Middle frontal gyrus (tissue), 1 donor: ENCODE results near the gene RILPL2.
"Not testable (repeated sequence)": the region's sequence is repeated elsewhere in the genome, so short reads cannot be mapped to it uniquely, and the experiment has no call there.

Experiments
- DNase-seq: peaks from one replicate; pipeline ENCODE4 v3.0.0-alpha.2; 2015; ENCODE audit warnings: low spot score; ENCODE audit errors: extremely low spot score

RILPL2 gene

GRCh38 chr12:123450636-123451035, 14.2 kb upstream of the RILPL2 start:
- no peak for DNase-seq

- no peak for DNase-seq
Measured at GRCh38 chr12:123449856-123450255, 13.4 kb upstream of the RILPL2 start.

DNA sequence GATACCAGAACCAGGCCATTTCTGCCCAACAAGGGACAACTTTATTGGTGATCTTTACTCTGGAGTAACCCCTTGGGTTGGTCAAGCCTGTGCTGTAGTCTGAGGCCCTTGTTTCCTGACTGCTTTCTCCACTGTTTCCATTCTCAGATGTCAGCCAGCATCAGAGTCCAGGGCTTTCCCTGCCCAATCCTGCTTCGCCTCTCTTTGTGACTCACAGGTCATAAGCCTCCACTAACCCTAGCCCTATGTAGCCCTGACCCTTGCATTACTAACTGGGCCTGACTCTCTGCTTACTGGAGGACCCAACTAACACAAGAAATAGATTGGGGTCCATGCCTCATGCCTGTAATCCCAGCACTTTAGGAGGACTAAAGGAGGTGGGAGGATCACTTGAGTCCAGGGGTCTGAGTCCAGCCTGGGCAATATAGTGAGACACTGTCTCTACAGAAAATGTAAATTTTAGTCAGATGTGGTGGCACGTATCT, 12.8 kb upstream of the RILPL2 start:
- no peak for DNase-seq

DNA sequence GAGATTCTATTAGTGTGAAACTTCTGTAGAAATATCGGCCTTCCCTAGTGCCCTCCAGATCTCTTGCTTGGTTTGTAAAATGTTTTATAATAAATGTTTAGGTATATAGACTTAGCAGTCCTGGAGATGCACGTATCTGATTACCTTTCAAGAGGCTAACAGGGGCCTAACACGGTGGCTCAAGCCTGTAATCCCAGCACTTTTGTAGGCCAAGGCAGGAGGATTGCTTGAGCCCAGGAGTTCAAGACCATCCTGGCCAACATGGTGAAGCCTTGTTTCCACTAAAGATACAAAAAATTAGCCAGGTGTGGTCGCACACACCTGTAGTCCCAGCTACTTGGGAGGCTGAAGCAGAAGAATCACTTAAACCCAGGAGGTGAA, 9.8 kb upstream of the RILPL2 start:
- DNase-seq, result no peak

DNA sequence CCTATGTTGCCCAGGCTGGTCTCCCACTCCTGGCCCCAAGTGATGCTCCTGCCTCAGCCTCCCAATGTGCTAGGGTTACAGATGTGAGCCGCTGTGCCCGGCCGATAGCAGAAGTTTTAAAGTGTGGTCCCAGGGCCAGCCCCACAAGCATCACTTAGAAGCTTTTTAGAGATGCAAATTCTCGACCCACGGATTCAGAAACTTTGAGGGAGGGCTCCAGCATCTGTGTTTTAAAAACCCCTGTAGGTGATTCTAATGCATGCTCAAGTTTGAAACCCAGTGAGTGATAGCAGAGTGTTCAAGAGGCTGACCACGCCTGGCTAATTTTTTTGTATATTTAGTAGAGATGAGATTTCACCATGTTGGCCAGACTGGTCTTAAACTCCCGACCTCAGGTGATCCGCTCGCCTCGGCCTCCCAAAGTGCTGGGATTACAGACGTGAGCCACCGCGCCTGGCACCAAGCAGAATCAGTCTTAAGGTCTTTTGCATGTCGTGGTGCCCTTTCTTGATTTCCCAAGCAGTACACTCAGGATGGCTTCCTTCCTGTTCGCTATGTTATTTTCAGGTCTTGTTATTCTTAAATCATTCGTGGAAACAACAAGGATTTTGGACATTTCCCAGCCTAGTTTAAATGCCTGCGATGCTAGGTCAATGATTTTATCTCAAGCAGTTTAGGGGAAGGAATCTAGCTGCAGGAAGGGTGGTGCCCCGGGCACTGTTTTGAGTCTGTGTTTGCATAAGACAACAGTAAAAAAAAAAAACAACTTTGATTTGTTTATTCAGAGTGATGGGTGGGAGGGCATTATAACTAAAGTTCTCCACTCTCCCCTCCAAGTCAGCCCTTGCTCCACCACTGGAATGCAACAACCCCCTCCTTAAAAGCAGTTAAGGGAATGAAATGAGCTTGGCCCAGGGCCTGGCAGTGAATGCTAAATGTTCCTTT, 9.2 kb upstream of the RILPL2 start:
- no peak for DNase-seq

- DNase-seq, result no peak
Measured at GRCh38 chr12:123444092-123445026, 7.9 kb upstream of the RILPL2 start.

GRCh38 chr12:123442774-123443173, 6.3 kb upstream of the RILPL2 start:
- DNase-seq, result no peak

DNA sequence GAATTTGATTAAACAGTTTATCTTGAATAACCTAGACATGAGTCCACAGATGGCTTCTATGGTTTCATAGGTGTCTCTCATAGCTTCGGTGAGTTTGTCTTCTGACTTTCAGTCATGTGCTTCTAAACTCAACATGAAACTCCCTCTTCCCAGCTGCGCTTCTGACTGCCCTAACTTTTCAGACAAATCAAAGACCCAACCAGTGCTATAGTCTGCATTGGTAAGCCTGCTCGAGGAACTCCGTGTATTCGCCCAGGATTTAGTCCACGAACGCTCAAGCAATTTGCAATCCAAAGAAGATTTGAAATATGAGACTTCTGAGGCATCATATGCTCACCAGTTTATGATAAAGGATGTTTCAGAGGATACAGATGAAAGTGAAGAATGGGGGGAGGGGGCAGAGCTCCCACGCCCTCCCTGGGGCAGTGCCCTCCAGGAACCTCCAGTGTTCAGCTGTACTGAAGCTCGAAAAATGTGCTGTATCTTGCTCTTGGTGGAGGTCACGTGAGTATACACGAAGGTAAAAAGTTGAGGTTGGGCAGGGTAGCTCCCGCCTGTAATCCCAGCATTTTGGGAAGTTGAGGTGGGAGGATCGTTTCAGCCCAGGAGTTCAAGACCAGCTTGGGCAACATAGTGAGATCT, 5.2 kb upstream of the RILPL2 start:
- no peak for DNase-seq

- no peak for DNase-seq
Measured at GRCh38 chr12:123435636-123436016, 858 bp downstream of the RILPL2 start.

- DNase-seq, result no peak
Measured at GRCh38 chr12:123433615-123434014, 2.9 kb downstream of the RILPL2 start.

DNA sequence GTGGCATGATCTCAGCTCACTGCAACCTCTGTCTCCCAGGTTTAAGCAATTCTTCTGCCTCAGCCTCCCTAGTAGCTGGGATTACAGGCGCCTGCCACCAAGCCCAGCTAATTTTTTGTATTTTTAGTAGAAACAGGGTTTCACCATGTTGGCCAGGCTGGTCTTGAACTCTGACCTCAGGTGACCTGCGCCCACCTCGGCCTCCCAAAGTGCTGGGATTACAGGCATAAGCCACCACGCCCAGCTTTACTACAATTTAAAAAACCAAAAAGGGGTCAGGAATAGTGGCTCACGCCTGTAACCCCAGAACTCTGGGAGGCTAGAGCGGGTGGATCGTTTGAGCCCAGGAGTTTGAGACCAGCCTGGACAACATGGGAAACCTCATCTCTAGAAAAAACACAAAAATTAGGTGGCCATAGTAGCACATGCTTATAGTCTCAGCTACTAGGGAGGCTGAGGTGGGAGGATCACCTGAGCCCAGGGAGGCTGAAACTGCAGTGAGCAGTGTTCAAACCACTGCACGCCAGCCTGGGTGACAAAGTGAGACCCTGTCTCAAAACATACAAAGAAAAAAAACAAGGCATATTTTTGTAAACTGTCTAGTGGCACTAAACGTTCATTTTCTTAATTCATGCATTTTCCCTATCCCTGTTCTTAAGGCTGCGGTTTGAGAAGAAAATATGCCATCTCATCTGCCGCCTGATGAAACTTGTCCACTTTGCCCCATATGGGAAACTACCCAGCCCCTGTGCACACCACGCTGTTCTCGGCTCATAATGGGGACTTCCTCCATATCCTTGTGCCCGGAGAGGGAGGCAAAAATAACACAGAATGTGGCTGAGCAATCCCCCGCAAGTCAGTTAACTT, 4.3 kb downstream of the RILPL2 start:
- not testable (repeated sequence) for DNase-seq

GRCh38 chr12:123429101-123429500, 7.4 kb downstream of the RILPL2 start:
- not testable (repeated sequence) for DNase-seq

GRCh38 chr12:123428591-123428990, 7.9 kb downstream of the RILPL2 start:
- DNase-seq, result no peak

GRCh38 chr12:123427036-123427769, 9.3 kb downstream of the RILPL2 start:
- DNase-seq, result no peak

GRCh38 chr12:123421314-123421713, 15.2 kb downstream of the RILPL2 start:
- DNase-seq, result no peak

DNA sequence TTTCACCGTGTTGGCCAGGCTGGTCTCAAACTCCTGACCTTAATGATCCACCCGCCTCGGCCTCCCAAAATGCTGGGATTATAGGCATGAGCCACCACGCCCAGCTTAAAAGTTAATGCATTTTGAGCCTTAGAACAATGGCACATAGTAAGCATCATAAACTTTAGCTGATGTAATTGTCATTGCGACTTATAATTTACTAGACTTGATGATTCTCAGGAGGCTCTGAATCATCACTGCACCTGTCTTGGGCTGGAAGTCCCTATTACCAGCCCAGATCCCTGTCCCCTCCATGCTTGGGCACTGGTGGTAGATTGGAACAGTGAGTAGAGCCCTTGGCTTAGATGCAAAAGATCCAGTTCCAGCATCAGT, 26.5 kb downstream of the RILPL2 start:
- DNase-seq, result no peak

- not testable (repeated sequence) for DNase-seq
Measured at GRCh38 chr12:123409284-123410040, 27.0 kb downstream of the RILPL2 start.

- not testable (repeated sequence) for DNase-seq
Measured at GRCh38 chr12:123408619-123409018, 27.9 kb downstream of the RILPL2 start.

DNA sequence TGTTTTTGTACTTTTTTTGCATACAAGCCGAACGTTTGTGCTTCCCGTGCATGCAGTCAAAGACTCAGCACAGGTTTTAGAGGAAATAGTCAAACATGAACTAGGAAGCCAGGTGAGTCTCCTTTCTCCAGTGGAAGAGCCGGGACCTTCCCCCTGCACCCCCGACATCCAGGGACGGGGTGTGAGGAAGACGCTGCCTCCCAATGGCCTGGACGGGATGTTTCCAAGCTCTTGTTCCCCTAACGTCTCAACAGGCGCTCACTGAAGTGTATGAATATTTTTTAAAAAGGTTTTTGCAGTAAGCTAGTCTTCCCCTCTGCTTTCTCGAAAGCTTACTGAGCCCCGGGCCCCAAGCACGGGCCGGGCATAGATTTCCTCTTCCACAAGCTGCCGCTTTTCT, 28.6 kb downstream of the RILPL2 start:
- not testable (repeated sequence) for DNase-seq
